K562 (cell line): ENCODE results near the gene PRR7.

Source experiments
- CREB1 ChIP-seq, 2 experiments: sonication (generic) in 1 of 2; formaldehyde crosslinking in 1 of 2; IDR thresholded peaks; 2 replicates each; pipeline versions ENCODE4 v1.6.1 to v1.8.0; 2012 to 2022; ENCODE audit warnings: inconsistent platforms in 1 of 2, mild to moderate bottlenecking in 1 of 2, missing genetic modification reagents in 1 of 2, moderate library complexity in 1 of 2
- EZH2 ChIP-seq: IDR thresholded peaks from 2 replicates; pipeline ENCODE4 v1.6.1; 2012; ENCODE audit warnings: low read depth, mild to moderate bottlenecking, inconsistent platforms, low read length, borderline replicate concordance
- POLR2A ChIP-seq: fragments of 450-650 bp; conservative IDR thresholded peaks from 2 replicates; pipeline ENCODE4 v1.6.1; 2016
- SP1 ChIP-seq: sonication (generic); formaldehyde crosslinking; IDR thresholded peaks from 2 replicates; pipeline ENCODE4 v1.8.1; 2022; ENCODE audit warnings: mild to moderate bottlenecking, missing genetic modification reagents
- ZNF143 ChIP-seq: sonication (generic); formaldehyde crosslinking; IDR thresholded peaks from 2 replicates; pipeline ENCODE4 v1.9.0; 2022; ENCODE audit warnings: mild to moderate bottlenecking, missing genetic modification reagents

DNA sequence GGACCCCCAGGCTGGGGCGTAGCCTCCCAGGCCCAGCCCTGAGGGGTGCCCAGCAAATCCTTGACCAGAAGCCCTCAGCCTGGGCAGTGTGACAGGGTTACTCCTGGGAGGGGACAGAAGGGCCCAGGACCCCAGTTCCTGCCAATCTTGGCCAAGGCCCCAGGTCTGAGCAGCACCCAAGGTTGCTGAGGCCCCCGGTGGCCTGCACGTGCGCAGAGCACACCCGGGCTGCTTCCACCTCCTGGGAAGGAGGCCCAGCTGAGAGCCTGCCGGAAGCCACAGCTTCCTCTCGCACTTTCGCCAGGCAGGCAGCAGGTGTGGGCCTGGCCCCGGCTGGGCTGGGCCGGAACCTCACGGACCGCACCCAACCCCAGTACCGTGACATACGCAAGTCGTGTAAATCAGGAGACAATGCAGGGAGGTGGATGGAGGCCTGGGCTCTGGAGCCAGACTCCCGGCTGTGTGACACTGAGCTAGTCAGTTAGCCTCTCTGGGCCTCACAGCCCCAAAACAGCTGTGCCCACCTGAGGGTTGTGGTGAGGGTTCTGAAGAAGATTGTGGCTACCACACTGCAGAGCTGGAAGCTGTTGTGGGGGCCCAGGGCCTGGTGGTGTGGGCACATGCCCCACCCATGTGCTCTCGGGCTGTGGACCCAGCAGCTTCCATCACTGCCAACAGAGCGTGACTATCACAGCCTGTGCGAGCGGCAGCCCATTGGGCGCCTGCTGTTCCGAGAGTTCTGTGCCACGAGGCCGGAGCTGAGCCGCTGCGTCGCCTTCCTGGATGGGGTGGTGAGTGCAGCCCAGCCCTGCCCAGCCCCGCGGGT lies 15.1 kb upstream of the PRR7 start:
- TF ChIP-seq ZNF143 (CRISPR knock-in tag) = no peak
- TF ChIP-seq CREB1 (IDR thresholded peaks at IDR 0.05) = no peak
- no peak for TF ChIP-seq CREB1 (CRISPR knock-in tag; IDR thresholded peaks at IDR 0.05)
- no peak for TF ChIP-seq EZH2
- no peak for TF ChIP-seq POLR2A
- TF ChIP-seq SP1 = no peak
